ENCODE measurements around the gene FAAP20.

GRCh38 chr1:2227346-2228156, 33.0 kb upstream of the FAAP20 start:
- no peak for TF ChIP-seq CTCF (conservative IDR thresholded peaks at IDR 0.05 in 1 of 2, IDR thresholded peaks at IDR 0.05 in 1 of 2; ENCODE audit: extremely low read depth in 1 of 2, insufficient read depth in 1 of 2, low read depth in 1 of 2, low read length in 2 of 2)
- no peak for TF ChIP-seq EZH2 (IDR thresholded peaks at IDR 0.05; ENCODE audit: borderline replicate concordance, low read length)
